Neural crest cell (in vitro differentiated cells): ENCODE measurements around the gene TRIM23. TPM values are rescaled to one million over a fixed set of nuclear protein-coding genes. Genes with fewer than 3 reads are reported as not detected.

Source experiments
- DNase-seq: peaks from one replicate; pipeline ENCODE4 v3.0.0; 2021; ENCODE audit warnings: low read depth, mixed read lengths, low spot score
- H3K27ac Mint-ChIP-seq: one replicate; pipeline ENCODE4 v1.8.0; 2021; ENCODE audit warnings: mild to moderate bottlenecking, mixed read lengths; ENCODE audit not compliant: unreplicated experiment
- H3K27me3 Mint-ChIP-seq: 2 replicates; pipeline ENCODE4 v1.8.0; 2021; ENCODE audit warnings: low read depth, mild to moderate bottlenecking, mixed read lengths
- H3K36me3 Mint-ChIP-seq: 2 replicates; pipeline ENCODE4 v1.8.0; 2021; ENCODE audit warnings: low read depth, mild to moderate bottlenecking, mixed read lengths
- H3K4me1 Mint-ChIP-seq: 2 replicates; pipeline ENCODE4 v1.8.0; 2021; ENCODE audit warnings: mixed read lengths
- H3K4me3 Mint-ChIP-seq: one replicate; pipeline ENCODE4 v1.8.0; 2021; ENCODE audit warnings: mild to moderate bottlenecking, mixed read lengths
- H3K9me3 Mint-ChIP-seq: 2 replicates; pipeline ENCODE4 v1.8.0; 2021; ENCODE audit warnings: mixed read lengths
- total RNA-seq: library from RNA; stranded (reverse); gene quantifications from 2 replicates; pipeline ENCODE4 v1.2.1, GENCODE V29; 2021
- TF ChIP-seq, protein P1 (sequence below): fragments of 200-600 bp; sonication (generic); conservative IDR thresholded peaks from 2 replicates; pipeline ENCODE4 v1.5.0; 2021; ENCODE audit warnings: antibody characterized with exemption, mild to moderate bottlenecking

TRIM23 gene
- total RNA-seq, 1 donor from 2014 or later = 12.7 TPM

DNA sequence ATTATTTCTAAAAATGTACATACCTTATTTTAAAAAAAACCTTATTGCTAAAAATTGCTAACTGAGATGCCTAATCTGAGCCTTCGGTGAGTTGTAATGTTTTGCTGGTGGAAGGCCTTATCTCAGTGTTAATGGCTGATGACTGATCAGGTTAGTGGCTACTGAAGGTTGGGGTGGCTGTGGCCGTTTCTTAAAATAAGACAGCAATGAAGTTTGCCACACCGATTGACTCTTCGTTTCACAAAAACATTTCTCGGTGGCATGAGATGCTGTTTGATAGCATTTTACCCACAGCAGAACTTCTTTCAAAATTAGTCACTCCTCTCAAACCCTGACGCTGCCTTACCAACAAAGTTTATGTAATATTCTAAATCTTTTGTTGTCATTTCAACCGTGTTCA, 75.9 kb downstream of the TRIM23 start:
- no peaks in the 10 kb centered on the region for H3K9me3 Mint-ChIP-seq
- no peaks in the 10 kb centered on the region for H3K27me3 Mint-ChIP-seq
- no peak overlapping the region for H3K27ac Mint-ChIP-seq
- no peaks in the 10 kb centered on the region for H3K4me1 Mint-ChIP-seq
- no peak overlapping the region for H3K4me3 Mint-ChIP-seq
- TF ChIP-seq, protein P1, sequence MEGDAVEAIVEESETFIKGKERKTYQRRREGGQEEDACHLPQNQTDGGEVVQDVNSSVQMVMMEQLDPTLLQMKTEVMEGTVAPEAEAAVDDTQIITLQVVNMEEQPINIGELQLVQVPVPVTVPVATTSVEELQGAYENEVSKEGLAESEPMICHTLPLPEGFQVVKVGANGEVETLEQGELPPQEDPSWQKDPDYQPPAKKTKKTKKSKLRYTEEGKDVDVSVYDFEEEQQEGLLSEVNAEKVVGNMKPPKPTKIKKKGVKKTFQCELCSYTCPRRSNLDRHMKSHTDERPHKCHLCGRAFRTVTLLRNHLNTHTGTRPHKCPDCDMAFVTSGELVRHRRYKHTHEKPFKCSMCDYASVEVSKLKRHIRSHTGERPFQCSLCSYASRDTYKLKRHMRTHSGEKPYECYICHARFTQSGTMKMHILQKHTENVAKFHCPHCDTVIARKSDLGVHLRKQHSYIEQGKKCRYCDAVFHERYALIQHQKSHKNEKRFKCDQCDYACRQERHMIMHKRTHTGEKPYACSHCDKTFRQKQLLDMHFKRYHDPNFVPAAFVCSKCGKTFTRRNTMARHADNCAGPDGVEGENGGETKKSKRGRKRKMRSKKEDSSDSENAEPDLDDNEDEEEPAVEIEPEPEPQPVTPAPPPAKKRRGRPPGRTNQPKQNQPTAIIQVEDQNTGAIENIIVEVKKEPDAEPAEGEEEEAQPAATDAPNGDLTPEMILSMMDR = no peak
- H3K36me3 Mint-ChIP-seq = peaks cover 26% of the 10 kb centered on the region
- DNase-seq = no peak

- Mint-ChIP-seq H3K27me3 (no peaks in the 10 kb centered on the region), H3K4me3 (no peak overlapping the region), H3K27ac (no peak overlapping the region), H3K9me3 (no peaks in the 10 kb centered on the region), H3K4me1 (no peaks in the 10 kb centered on the region), H3K36me3 (peaks cover 34% of the 10 kb centered on the region)
- no peak for DNase-seq
- TF ChIP-seq, protein P1 = no peak
These were observed 78.0 kb downstream of the TRIM23 start for GRCh38 chr5:65546141-65546540.

- H3K4me3 Mint-ChIP-seq = no peak overlapping the region
- H3K4me1 Mint-ChIP-seq = no peaks in the 10 kb centered on the region
- no peak for DNase-seq
- TF ChIP-seq, protein P1 = no peak
- peaks cover 28% of the 10 kb centered on the region for H3K36me3 Mint-ChIP-seq
- no peak overlapping the region for H3K27ac Mint-ChIP-seq
- no peaks in the 10 kb centered on the region for H3K9me3 Mint-ChIP-seq
- no peaks in the 10 kb centered on the region for H3K27me3 Mint-ChIP-seq
These were observed 79.7 kb downstream of the TRIM23 start for GRCh38 chr5:65544473-65544872.

DNA sequence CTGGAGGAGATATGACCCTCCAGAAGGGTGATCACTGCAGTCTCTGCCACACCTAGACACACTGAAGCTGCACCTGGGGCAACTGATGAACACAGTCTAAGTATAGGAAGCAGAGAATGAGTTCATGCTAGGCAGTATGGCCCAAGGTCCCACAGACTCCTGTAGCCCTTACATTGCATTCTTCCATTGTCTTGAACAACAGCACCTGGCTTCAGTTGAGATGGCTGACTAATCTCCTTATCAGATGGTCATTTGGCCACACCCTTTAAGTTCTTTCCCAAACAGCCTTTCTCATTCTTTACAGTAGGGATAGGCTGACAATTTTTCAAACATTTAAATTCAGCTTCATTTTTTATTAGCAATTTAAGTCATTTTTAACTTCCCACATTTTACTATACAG, 84.3 kb downstream of the TRIM23 start:
- Mint-ChIP-seq H3K36me3 (peaks cover 28% of the 10 kb centered on the region), H3K27ac (no peak overlapping the region)
- no peak for DNase-seq

More for the DNA sequence above, 84.3 kb downstream of the TRIM23 start:
- H3K27me3 Mint-ChIP-seq = no peaks in the 10 kb centered on the region
- no peak overlapping the region for H3K4me3 Mint-ChIP-seq
- no peaks in the 10 kb centered on the region for H3K9me3 Mint-ChIP-seq
- H3K4me1 Mint-ChIP-seq = no peaks in the 10 kb centered on the region
- TF ChIP-seq, protein P1 = no peak

Other genes with a start within 250 kb of the TRIM23 start
- gene ADAMTS6, start 142.4 kb downstream of the TRIM23 start, total RNA-seq = 7.1 and 8.2 TPM in 2 replicates
- gene CENPK, start 61.2 kb downstream of the TRIM23 start, total RNA-seq = 55.2 and 66.4 TPM in 2 replicates
- 38.6 and 42.0 TPM in 2 replicates for gene PPWD1, start 61.0 kb downstream of the TRIM23 start, total RNA-seq
- gene SHLD3, start 694 bp upstream of the TRIM23 start, total RNA-seq = 3.8 and 4.3 TPM in 2 replicates
- gene TRAPPC13, start 694 bp upstream of the TRIM23 start, total RNA-seq = 21.7 and 24.9 TPM in 2 replicates
- 15.0 and 15.8 TPM in 2 replicates for gene SGTB, start 97.8 kb upstream of the TRIM23 start, total RNA-seq
- 51.7 and 55.2 TPM in 2 replicates for gene NLN, start 97.9 kb upstream of the TRIM23 start, total RNA-seq